HG03159 (cell line): ENCODE measurements around the gene FUT8.
"Not testable (repeated sequence)": the region's sequence is repeated elsewhere in the genome, so short reads cannot be mapped to it uniquely, and the experiment has no call there.

Experiments used
- ATAC-seq: cut with Tn5 transposase; IDR thresholded peaks from one replicate; pipeline ENCODE4 v1.9.1; 2021; ENCODE audit warnings: mild to moderate bottlenecking, moderate library complexity; ENCODE audit not compliant: unreplicated experiment

FUT8 gene

DNA sequence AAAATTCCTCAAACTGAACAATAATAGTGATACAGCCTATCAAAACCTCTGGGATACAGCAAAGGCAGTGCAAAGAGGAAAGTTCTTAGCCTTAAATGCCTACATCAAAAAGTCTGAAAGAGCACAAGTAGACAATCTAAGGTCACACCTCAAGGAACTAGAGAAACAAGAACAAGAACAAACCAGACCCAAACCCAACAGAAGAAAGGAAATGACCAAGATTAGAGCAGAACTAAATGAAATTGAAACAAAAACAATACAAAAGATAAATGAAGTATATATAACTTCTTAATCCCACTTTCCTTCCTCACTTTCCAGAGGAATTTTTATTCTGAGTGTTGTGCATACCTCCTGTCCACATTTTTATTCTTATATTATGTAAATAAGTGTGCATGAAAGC, 192.0 kb downstream of the FUT8 start:
- no peak for ATAC-seq

DNA sequence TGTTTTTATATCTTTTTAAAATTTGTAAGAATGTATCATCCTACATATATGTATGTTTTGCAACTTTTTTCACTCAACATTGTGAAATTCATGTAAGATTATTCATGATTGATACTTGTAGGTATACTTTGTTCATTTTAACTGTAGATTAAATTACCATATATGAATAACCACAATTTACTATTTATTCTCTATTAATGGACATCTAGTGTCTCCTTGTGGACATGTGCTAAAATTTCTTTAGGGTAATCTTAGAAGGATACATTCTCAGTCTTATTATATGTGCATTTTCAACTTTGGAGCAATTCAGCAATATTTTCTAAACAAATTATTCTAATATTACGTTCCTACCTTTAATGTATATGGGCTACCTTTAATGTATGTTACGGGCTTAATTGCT, 192.4 kb downstream of the FUT8 start:
- ATAC-seq, result no peak

DNA sequence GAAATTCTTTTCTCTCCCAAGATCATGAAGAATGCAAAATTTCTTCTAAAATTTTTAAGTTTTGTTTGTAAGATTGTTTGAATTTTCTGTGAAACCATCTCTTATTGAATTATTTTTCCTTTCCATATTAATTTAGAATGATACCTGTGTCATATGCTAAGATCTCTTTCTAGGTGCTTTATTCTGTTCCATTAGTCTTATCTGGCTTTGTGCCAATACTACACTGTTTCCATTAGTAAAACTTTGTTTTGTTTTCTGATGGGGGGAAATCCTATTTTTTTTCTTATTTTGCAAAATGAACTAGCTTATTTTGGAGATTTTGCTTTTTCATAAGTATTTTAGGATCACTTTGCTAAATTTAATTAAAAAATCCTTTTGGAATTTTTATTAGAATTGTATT, 193.9 kb downstream of the FUT8 start:
- no peak for ATAC-seq

DNA sequence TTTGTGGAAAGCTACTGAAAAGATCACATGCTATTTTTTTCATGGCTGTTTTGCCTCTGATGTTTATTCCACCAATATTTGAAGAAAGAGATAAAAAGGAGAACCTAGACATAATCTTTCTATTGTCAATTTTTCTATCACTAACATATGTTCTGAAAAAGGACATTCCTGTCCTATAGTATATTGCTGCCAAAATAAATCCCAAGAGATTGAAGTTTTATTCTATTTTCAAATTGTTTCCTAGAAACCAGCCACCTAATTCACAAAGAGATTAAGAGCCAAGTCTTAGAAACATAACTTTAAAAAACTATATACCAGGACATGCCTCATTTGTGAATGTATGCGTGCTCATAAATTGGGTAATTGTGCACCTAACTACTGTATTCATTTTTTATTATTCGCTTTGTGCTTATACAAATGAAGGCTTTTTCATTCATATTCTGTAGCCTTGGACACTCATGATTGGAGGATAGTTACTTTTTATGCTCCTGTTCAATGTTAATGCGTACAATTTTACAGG, 200.7 kb downstream of the FUT8 start:
- ATAC-seq, result no peak

DNA sequence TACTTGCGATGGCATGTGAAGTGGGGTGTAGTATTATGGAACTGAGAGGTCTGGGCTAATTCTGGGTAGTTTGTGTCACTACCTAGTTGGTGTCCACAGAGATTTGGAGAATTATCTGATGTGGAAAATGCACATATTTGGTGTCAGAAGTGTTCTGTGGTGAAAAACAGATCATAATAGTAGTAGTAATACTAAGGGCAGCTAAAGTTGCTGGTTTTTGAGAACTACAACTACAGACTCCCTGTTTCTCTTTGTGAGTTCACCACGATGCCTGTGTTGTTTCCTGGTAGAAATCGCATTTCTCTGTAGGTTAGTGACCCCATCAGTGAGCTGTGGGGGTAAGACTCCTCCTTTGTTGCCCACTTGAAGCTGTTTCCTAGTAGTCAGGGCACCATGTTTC, 206.5 kb downstream of the FUT8 start:
- no peak for ATAC-seq

DNA sequence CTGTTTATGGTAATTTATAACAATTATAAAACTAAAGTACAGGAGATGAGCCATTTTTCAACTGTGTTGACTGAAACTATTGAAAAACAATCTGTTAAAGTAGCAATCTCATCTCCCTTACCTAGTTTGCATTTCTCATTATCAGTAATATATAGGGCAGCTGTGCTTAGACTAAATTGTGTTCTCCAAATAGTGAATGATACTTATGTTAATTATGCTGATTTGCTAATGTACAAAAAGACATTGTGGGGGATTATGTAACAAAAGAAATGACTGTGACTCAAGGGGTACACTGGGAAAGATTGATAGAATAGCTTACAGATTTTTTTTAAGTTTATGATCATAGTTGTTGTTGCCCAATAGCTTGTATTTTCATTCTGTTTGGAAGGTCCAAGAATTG, 207.7 kb downstream of the FUT8 start:
- ATAC-seq, result no peak

DNA sequence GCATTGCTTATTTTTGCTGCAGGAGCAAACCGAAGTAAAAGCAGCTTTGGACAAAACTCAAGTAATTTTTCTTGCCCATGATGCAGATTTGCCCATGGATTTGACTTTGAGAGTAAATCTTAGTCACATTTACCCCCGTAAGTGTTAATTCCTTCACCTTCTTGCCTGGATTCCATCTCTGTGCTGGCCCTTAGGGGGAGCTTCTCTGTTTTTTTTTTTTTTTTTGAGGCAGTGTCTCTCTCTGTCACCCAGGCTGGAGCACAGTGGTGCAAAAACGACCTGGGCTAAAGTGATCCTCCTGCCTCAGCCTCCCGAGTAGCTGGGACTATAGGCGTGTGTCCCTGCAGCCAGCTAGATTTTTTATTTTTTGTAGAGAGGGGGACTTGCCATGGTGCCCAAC, 210.2 kb downstream of the FUT8 start:
- no peak for ATAC-seq

DNA sequence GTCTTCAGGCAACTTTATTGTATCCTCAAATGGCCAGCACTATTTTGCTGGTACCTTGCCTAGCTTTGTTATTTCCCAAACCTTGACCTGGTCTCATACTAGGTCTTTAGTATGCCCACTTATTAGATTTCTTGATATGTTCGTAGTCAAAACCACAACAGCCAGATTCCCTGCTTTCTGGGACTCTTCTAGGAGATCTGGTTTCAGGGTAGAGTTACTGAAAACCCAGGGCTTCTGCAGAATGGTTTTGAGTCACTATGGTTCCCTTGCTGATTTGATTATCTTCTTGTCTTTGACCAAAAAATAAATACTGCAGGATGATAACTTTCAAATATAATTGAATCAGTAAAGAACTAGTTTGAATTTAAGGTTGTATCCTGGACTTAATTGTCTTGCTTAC, 211.2 kb downstream of the FUT8 start:
- ATAC-seq, result no peak

DNA sequence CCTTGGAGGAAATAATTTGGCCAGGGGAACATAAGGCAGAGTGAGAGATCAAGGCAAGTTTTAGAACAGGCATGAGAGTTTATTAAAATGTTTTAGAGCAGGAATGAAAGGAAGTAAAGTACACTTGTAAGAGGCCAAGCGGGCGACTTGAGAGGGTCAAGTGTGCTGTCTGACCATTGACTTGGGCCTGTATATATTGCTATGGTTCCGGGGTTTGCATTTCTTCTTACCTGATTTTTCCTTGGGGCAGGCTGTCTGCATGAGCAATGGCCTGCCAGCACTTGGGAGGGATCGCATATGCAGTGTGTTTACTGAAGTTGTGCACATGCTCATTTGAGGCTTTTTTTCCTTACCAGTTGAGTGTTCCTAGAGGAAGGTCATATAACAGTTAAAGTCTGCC, 214.8 kb downstream of the FUT8 start:
- ATAC-seq, result no peak

DNA sequence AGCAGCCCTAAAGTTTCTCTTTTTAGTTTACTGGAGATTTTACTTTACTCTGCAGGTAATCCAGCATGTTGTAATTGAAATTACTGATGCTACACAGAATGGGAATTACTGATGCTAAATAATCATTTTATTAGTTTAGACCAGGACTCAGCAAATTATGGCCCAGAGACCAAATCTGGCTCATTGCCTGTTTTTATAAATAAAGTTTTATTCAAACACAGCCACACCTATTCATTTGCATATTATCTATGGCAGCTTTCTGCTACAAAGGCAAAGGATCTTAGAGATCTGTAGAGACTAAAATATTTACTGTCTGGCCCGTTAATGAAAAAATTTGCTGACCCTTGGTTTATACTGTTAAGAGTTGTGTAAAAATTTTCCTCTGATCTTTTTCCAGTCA, 216.1 kb downstream of the FUT8 start:
- no peak for ATAC-seq

DNA sequence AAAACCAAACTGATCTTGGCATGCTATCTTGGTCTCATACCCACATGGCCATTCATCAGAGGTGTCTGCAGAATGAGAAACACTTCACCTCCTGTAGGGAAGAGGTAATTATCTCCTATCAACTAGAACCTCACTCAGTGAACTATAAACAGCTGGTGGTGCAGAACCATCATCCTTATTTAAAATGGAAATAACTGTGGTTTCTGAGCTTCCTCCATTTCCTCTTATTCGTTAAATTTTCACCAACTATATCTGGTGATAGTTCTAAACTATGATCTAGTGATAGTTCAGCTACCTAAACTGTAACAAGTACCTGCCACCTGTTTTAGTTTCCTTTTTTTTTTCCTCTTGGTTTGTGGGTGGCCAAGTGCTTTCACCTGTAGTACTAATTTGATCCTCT, 218.5 kb downstream of the FUT8 start:
- no peak for ATAC-seq

DNA sequence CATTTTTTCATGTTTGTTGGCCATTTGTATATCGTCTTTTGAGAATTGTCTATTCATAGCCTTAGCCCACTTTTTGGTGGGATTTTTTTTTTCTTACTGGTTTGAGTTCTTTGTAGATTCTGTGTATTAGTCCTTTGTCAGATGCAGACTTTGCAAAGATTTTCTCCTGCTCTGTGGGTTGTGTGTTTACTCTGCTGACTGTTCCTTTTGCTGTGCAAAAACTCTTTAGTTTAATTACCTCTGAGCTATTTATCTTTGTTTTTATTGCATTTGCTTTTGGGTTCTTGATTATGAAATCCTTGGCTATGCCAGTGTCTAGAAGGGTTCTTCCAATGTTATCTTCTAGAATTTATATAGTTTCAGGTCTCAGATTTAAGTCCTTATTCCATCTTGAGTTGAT, 220.0 kb downstream of the FUT8 start:
- ATAC-seq, result no peak

DNA sequence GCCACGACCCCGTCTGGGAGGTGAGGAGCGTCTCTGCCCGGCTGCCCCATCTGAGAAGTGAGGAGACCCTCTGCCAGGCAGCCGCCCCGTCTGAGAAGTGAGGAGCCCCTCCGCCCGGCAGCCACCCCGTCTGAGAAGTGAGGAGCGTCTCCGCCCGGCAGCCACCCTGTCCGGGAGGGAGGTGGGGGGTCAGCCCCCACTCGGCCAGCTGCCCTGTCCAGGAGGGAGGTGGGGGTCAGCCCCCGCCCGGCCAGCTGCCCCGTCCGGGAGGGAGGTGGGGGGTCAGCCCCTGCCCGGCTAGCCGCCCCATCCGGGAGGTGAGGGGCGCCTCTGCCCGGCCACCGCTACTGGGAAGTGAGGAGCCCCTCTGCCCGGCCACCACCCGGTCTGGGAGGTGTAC, 221.1 kb downstream of the FUT8 start:
- not testable (repeated sequence) for ATAC-seq

DNA sequence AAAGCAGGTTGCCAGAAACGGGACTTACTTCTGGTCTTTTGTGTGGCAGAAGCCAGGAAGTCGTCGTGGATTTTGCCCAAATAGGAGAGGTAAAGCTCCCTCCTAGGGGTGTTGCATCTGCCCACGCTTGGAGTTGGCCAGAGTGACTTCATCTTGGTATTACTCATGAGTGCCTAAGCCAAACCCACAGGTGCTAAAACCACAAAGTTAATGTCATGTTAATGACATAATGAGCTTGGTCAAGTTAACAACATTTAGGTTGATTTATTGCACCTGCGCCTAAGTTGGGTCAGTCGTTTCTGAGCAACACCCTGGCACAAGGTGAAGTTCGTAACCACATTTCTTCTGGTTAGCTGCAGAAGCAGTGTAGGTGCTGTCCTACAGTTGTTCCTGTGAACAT, 225.2 kb downstream of the FUT8 start:
- ATAC-seq, result peak; percentile 76

DNA sequence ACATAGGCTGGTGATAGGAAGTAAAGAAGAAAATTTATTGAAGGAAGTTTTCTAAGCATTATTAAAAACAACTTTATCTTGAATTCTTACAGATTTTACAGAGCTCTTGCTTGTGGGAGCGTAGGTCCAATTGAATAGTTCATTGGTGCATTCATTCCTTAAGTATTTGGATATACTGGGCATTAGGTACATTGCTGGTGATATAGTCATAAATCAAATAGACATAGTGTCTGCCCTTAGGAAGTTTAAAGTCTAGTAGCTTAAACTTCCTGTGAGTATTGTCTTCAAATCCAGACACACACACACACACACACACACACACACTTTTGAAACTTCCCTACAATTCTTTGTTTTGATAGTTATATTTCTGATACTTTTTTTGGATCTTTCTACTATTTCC, 226.7 kb downstream of the FUT8 start:
- no peak for ATAC-seq

DNA sequence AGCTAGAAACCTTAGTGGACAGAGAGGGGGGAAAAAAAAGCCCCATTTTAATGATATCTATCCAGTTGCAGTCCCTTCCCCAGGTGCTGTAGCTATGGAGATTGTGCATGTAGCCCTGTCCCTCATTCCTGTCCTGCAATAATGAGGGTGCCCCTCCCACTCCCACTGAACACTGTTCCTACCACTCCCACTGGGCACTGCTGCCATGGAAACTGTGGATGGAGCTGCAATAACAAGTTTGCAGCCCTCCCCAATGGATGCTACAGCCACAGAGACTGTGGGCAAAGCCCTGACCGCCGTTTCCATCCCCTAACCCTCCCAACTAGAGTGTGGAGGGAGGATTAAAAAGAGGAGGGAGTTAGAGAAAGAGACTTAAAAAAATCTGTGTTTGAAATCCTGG, 238.3 kb downstream of the FUT8 start:
- ATAC-seq, result no peak

DNA sequence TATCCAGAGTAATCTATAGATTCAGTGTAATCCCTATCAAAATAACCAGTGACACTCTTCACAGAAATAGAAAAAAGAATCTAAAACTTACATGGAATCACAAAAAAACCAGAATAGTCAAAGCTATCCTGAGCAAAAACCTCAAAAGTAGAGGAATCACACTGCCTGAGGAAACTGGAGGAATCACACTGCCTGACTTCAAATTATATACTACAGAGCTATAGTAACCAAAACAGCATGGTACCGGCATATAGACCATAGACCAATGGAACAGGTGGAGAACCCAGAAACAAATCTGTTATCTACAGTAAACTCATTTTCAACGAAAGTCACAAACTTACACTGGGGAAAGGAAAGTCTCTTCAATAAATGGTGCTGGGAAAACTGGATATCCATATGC, 244.0 kb downstream of the FUT8 start:
- no peak for ATAC-seq

DNA sequence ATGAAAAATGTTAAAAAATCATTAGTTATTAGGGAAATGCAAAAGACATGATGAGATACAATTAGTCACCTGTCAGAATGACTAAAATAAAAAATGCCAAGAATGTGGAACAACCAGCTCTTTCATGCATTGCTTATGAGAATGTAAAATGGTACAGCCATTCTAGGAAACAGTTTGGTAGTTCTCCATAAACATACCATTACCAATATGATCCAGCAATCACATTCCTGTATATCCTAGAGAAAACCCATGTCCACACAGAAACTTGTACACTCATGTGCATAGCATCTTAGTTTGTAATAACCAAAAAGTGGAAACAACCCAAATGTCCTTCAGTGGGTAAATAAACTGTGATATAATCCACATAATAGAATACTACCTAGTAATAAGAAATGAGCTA, 245.7 kb downstream of the FUT8 start:
- ATAC-seq, result no peak

DNA sequence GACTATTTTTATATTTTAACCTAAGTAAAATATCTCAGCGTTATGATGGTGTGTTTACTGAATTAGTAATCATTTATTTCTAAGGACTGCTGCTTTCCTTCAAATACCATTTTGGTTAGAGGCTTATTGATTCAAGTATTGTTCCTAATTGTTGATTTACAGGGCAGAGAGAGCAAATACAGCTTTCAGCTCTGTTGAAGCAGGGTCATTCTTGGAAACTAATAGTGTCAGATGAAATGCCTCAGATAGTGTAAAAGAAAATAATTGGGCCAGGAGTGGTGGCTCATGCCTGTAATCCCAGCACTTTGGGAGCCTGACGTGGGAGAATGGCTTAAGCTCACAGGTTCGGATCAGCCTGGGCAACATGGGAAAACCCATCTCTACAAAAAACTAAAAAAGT, 249.3 kb downstream of the FUT8 start:
- no peak for ATAC-seq

DNA sequence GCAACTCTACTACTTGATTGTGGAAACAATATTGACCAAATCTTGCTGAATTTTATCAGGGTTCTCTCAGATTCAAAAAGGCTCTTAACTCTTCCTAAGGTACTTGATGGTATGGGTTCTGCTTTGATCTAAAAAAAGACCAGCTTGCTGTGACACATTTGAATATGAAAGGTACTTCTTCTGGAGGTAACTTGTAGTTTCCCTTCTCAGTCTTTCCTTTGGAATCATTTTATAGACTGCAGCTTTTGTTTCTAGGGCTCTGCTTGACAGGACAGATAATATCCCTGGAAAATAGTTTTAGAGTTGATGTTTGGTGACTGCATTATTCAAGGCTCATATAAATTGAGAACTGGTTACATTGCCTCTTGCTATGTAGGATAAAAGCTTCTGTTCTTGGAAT, 251.9 kb downstream of the FUT8 start:
- no peak for ATAC-seq

DNA sequence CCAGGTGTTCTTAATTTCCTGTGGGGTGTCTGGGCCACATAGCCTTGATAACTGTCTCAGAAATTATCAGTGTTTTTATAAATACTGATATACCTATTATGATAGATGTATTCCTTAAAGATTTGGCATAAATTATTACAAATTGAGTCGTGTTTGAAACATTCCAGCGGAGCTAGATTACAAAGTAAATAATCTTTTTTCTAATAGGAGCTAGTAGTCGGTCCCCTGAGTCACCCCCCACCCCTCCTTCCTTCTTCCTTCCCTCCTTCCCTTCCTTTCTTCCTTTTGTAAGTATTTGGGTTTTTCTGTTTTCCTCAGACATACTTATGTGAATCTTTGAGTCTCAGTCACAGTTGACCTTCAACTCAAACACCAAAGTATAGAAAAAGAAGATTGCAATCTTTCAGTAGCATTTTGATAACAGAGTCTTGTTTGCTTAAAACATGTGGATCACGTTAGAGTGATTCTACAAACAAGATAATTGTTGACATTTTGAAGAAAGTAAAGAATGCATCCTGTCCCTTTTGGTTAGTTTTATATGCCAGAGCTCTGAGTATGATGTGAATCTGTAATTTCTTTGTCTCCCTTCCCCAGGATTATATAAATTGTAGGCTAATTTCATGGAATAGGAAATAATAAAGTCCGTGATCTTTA, 264.0 kb downstream of the FUT8 start:
- no peak for ATAC-seq

DNA sequence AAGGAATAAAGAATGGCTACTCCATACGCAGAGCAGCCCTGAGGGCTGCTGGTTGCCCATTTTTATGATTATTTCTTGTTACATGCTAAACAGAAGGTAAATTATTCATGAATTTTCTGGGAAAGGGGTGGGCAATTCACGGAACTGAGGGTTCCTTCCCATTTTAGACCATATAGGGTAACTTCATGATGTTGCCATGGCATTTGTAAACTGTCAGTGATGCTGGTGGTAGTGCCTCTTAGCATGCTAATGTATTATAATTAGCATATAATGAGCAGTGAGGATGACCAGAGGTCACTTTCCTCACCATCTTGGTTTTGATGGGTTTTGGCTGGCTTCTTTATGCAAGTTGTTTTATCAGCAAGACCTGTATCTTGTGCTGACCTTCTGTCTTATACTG, 273.0 kb downstream of the FUT8 start:
- ATAC-seq, result no peak

DNA sequence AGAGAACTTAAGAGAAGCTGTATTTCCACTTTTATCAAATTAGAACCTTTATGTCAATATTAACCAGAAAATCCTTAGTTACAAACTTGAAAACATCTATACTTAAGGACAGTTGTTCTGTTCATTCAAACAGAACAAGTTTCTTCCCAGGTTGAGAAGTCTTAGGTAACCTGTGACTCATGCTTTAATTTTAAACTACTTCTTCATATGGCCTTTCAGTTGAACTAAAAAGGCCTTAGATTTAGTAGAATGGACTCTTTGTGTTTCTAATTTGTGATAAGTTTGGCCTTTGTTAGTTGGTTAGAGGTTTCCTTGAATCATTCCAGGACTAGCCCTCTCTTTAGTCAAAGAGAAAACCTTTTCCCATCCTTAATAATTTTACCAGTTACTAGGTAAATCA, 274.2 kb downstream of the FUT8 start:
- no peak for ATAC-seq
